Measurements from ENCODE around the gene ANAPC15. TPM values are rescaled to one million over a fixed set of nuclear protein-coding genes. Genes with fewer than 3 reads are reported as not detected.

Gene ANAPC15
- polyA plus RNA-seq, 1 donor: 51.8 TPM

Other genes with a start within 250 kb of the ANAPC15 start
- 1.4 TPM for gene DEFB131B, start 234.2 kb downstream of the ANAPC15 start, polyA plus RNA-seq (ENCODE audit: insufficient read length)
- gene XNDC1N, start 184.1 kb downstream of the ANAPC15 start, polyA plus RNA-seq (ENCODE audit: insufficient read length): 10.4 TPM
- gene RNF121, start 183.6 kb downstream of the ANAPC15 start, polyA plus RNA-seq (ENCODE audit: insufficient read length): 46.7 TPM
- gene IL18BP, start 113.8 kb downstream of the ANAPC15 start, polyA plus RNA-seq (ENCODE audit: insufficient read length): 16.8 TPM
- 300 TPM for gene NUMA1, start 32.2 kb downstream of the ANAPC15 start, polyA plus RNA-seq (ENCODE audit: insufficient read length)
- 33.1 TPM for gene LRRC51, start 31.8 kb downstream of the ANAPC15 start, polyA plus RNA-seq (ENCODE audit: insufficient read length)
- 111 TPM for gene LAMTOR1, start 9.4 kb downstream of the ANAPC15 start, polyA plus RNA-seq (ENCODE audit: insufficient read length)
- not detected for gene TOMT, start 6.8 kb downstream of the ANAPC15 start, polyA plus RNA-seq (ENCODE audit: insufficient read length)
- 1.1 TPM for gene FOLR3, start 23.0 kb upstream of the ANAPC15 start, polyA plus RNA-seq (ENCODE audit: insufficient read length)
- gene FOLR1, start 79.4 kb upstream of the ANAPC15 start, polyA plus RNA-seq (ENCODE audit: insufficient read length): 50.8 TPM
- 8.7 TPM for gene FOLR2, start 104.1 kb upstream of the ANAPC15 start, polyA plus RNA-seq (ENCODE audit: insufficient read length)
- gene INPPL1, start 112.1 kb upstream of the ANAPC15 start, polyA plus RNA-seq (ENCODE audit: insufficient read length): 178 TPM
- not detected for gene PHOX2A, start 131.5 kb upstream of the ANAPC15 start, polyA plus RNA-seq (ENCODE audit: insufficient read length)

Data from left kidney (tissue), 1 donor.